H1 (cell line): Measurements from ENCODE around the gene TNFRSF11A. TPM values are rescaled to one million over a fixed set of nuclear protein-coding genes. Genes with fewer than 3 reads are reported as not detected.

Experiments used
- CTCF ChIA-PET: fragments of 300-600 bp; sonication (Branson Sonifier 250); formaldehyde crosslinking; loops from one replicate; lab custom pipeline; 2021; ENCODE audit not compliant: partially characterized antibody; lab: Charles Lee
- POLR2A ChIA-PET: fragments of 300-600 bp; sonication (Branson Sonifier 250); formaldehyde crosslinking; loops from one replicate; lab custom pipeline; 2021; ENCODE audit warnings: inconsistent platforms; ENCODE audit not compliant: partially characterized antibody; lab: Charles Lee
- DNase-seq, 2 experiments: peaks; one replicate each; pipeline versions ENCODE4 v3.0.0 to v3.0.0-alpha.2; 2010 to 2022; ENCODE audit warnings: low spot score in 2 of 2, low read depth in 1 of 2, mixed read lengths in 1 of 2
- FAIRE-seq: peaks from 2 replicates; lab custom pipeline; 2011; peaks lifted over from hg19 to GRCh38; lab: Jason Lieb, UNC
- H2AFZ ChIP-seq: 2 replicates; pipeline ENCODE4 v1.8.1; 2012; ENCODE audit warnings: low read length, inconsistent platforms
- H2AK5ac ChIP-seq: 2 replicates; pipeline ENCODE4 v1.6.1; 2013; ENCODE audit warnings: low read depth, low read length
- H2BK120ac ChIP-seq: replicated peaks from 2 replicates; pipeline ENCODE3; 2013; ENCODE audit warnings: low read depth, low read length, inconsistent platforms
- H2BK12ac ChIP-seq: 2 replicates; pipeline ENCODE4 v1.6.1; 2013; ENCODE audit warnings: low read depth, low read length
- H2BK15ac ChIP-seq: 2 replicates; pipeline ENCODE4 v1.6.1; 2013; ENCODE audit warnings: low read length
- H2BK20ac ChIP-seq: 2 replicates; pipeline ENCODE4 v1.6.1; 2013; ENCODE audit warnings: low read length
- H2BK5ac ChIP-seq: 2 replicates; pipeline ENCODE4 v1.6.1; 2013; ENCODE audit warnings: low read depth, low read length
- H3K14ac ChIP-seq: 2 replicates; pipeline ENCODE4 v1.6.1; 2013; ENCODE audit warnings: inconsistent platforms; ENCODE audit not compliant: insufficient read length
- H3K18ac ChIP-seq: 2 replicates; pipeline ENCODE4 v1.6.1; 2013; ENCODE audit warnings: low read length; ENCODE audit errors: extremely low read depth
- H3K23ac ChIP-seq: 2 replicates; pipeline ENCODE4 v1.6.1; 2013; ENCODE audit warnings: inconsistent platforms; ENCODE audit not compliant: insufficient read length
- H3K23me2 ChIP-seq: 2 replicates; pipeline ENCODE4 v1.6.1; 2013; ENCODE audit warnings: low read depth, low read length
- H3K27ac ChIP-seq: 2 replicates; pipeline ENCODE4 v1.6.1; 2011; ENCODE audit warnings: low read depth, low read length, inconsistent platforms
- H3K27me3 ChIP-seq, 4 experiments: replicated peaks in 1 of 4; 1 replicate in 1 of 4; 2 replicates in 3 of 4; pipeline versions ENCODE4 v1.6.1 to v1.8.1; 2011 to 2013; ENCODE audit warnings: low read length in 3 of 4, mild to moderate bottlenecking in 3 of 4, inconsistent platforms in 2 of 4, mixed read lengths in 2 of 4, moderate library complexity in 1 of 4; ENCODE audit not compliant: control insufficient read depth in 3 of 4, insufficient read depth in 3 of 4; ENCODE audit errors: extremely low read depth in 1 of 4
- H3K36me3 ChIP-seq, 4 experiments: 2 replicates each; pipeline versions ENCODE4 v1.6.1 to v1.8.1; 2011 to 2013; ENCODE audit warnings: mild to moderate bottlenecking in 4 of 4, low read length in 3 of 4, moderate library complexity in 2 of 4, control low read depth in 1 of 4, inconsistent platforms in 1 of 4; ENCODE audit not compliant: insufficient read depth in 4 of 4, control insufficient read depth in 2 of 4
- H3K4ac ChIP-seq: replicated peaks from 2 replicates; pipeline ENCODE3; 2013; ENCODE audit warnings: low read length, low read depth, mixed read lengths, inconsistent platforms; ENCODE audit not compliant: insufficient read length
- H3K4me1 ChIP-seq, 4 experiments: replicated peaks in 1 of 4; 1 replicate in 1 of 4; 2 replicates in 3 of 4; pipeline versions ENCODE4 v1.6.1 to v1.8.1; 2011 to 2013; ENCODE audit warnings: low read length in 3 of 4, inconsistent platforms in 2 of 4, mixed read lengths in 1 of 4; ENCODE audit not compliant: insufficient read depth in 4 of 4, control insufficient read depth in 3 of 4
- H3K4me2 ChIP-seq, 2 experiments: 2 replicates each; pipeline versions ENCODE4 v1.6.1 to v1.8.1; 2011 to 2013; ENCODE audit warnings: low read depth in 2 of 2, low read length in 2 of 2, control low read depth in 1 of 2, inconsistent platforms in 1 of 2, mild to moderate bottlenecking in 1 of 2; ENCODE audit not compliant: insufficient read depth in 1 of 2
- H3K4me3 ChIP-seq, 4 experiments: fragments of 200-600, 300-600 bp in 1 of 4; sonication (generic), shearing (Covaris generic), sonication (Bioruptor Twin) in 1 of 4; 2 replicates each; pipeline versions ENCODE4 v1.5.1 to v1.8.1; 2011 to 2016; ENCODE audit warnings: low read length in 4 of 4, low read depth in 3 of 4, control low read depth in 2 of 4, inconsistent platforms in 2 of 4, mild to moderate bottlenecking in 2 of 4, mixed read lengths in 1 of 4, moderate library complexity in 1 of 4; ENCODE audit not compliant: insufficient read depth in 2 of 4; ENCODE audit errors: extremely low read depth in 1 of 4
- H3K56ac ChIP-seq: replicated peaks from 2 replicates; pipeline ENCODE3; 2013; ENCODE audit warnings: low read depth, mild to moderate bottlenecking, mixed read lengths, low read length, inconsistent platforms; ENCODE audit not compliant: insufficient read length
- H3K79me1 ChIP-seq: 2 replicates; pipeline ENCODE4 v1.6.1; 2013; ENCODE audit warnings: low read depth, low read length, control low read depth
- H3K79me2 ChIP-seq, 2 experiments: 2 replicates each; pipeline versions ENCODE4 v1.6.1 to v1.8.1; 2012 to 2013; ENCODE audit warnings: low read length in 2 of 2, mild to moderate bottlenecking in 2 of 2, inconsistent platforms in 1 of 2; ENCODE audit not compliant: insufficient read depth in 2 of 2, control insufficient read depth in 1 of 2
- H3K9ac ChIP-seq, 4 experiments: replicated peaks in 1 of 4; 1 replicate in 1 of 4; 2 replicates in 3 of 4; pipeline versions ENCODE4 v1.6.1 to v1.8.1; 2011 to 2013; ENCODE audit warnings: low read depth in 3 of 4, low read length in 3 of 4, control low read depth in 2 of 4, mild to moderate bottlenecking in 2 of 4, moderate library complexity in 2 of 4, inconsistent platforms in 1 of 4; ENCODE audit errors: extremely low read depth in 1 of 4
- H3K9me3 ChIP-seq, 2 experiments: 2 replicates each; pipeline versions ENCODE4 v1.6.1 to v1.8.1; 2012 to 2013; ENCODE audit warnings: mild to moderate bottlenecking in 2 of 2, moderate library complexity in 2 of 2, control low read depth in 1 of 2, inconsistent platforms in 1 of 2, low read depth in 1 of 2, low read length in 1 of 2, mixed read lengths in 1 of 2; ENCODE audit not compliant: insufficient read depth in 2 of 2
- H4K20me1 ChIP-seq, 2 experiments: replicated peaks in 1 of 2; 2 replicates each; pipeline versions ENCODE3 to v1.8.1; 2011 to 2013; ENCODE audit warnings: inconsistent platforms in 2 of 2, low read length in 2 of 2, mild to moderate bottlenecking in 1 of 2; ENCODE audit not compliant: insufficient read depth in 2 of 2, control insufficient read depth in 1 of 2
- H4K5ac ChIP-seq: 2 replicates; pipeline ENCODE4 v1.6.1; 2013; ENCODE audit warnings: low read length, low read depth, mixed read lengths, inconsistent platforms; ENCODE audit not compliant: insufficient read length
- H4K8ac ChIP-seq: 2 replicates; pipeline ENCODE4 v1.8.0; 2013; ENCODE audit warnings: mild to moderate bottlenecking, moderate library complexity, low read length, inconsistent platforms; ENCODE audit not compliant: insufficient read depth; ENCODE audit errors: extremely low read depth
- H4K91ac ChIP-seq: replicated peaks from 2 replicates; pipeline ENCODE3; 2013; ENCODE audit warnings: low read length, mixed read lengths, inconsistent platforms; ENCODE audit not compliant: insufficient read length
- BACH1 ChIP-seq: IDR thresholded peaks from 2 replicates; pipeline ENCODE4 v1.6.1; 2012; ENCODE audit warnings: low read length, improper control_type of control experiment
- CBX5 ChIP-seq: fragments of 300-800, 300-1000 bp; sonication (generic); IDR thresholded peaks from 2 replicates; pipeline ENCODE4 v1.7.1; 2016; ENCODE audit warnings: antibody characterized with exemption, low read length, low read depth
- EP300 ChIP-seq, 2 experiments: IDR thresholded peaks; 1 replicate in 1 of 2; 2 replicates in 1 of 2; pipeline ENCODE4 v1.6.1; 2011 to 2012; ENCODE audit warnings: low read depth in 2 of 2, low read length in 2 of 2, mild to moderate bottlenecking in 2 of 2, borderline replicate concordance in 1 of 2, inconsistent platforms in 1 of 2, moderate library complexity in 1 of 2
- KDM1A ChIP-seq: fragments of 200-600, 300-600 bp; sonication (generic); IDR thresholded peaks from 2 replicates; pipeline ENCODE4 v1.7.1; 2016; ENCODE audit warnings: mild to moderate bottlenecking, low read length, borderline replicate concordance
- MAFK ChIP-seq: IDR thresholded peaks from 2 replicates; pipeline ENCODE4 v1.6.1; 2012; ENCODE audit warnings: low read depth, mild to moderate bottlenecking, improper control_type of control experiment, low read length
- RXRA ChIP-seq: IDR thresholded peaks from 2 replicates; pipeline ENCODE4 v1.6.1; 2011; ENCODE audit warnings: low read depth, mild to moderate bottlenecking, low read length, moderate library complexity; ENCODE audit not compliant: insufficient read depth
- SIX5 ChIP-seq: IDR thresholded peaks from 2 replicates; pipeline ENCODE4 v1.6.1; 2011; ENCODE audit warnings: mild to moderate bottlenecking, low read depth, low read length
- TCF12 ChIP-seq: IDR thresholded peaks from 2 replicates; pipeline ENCODE4 v1.6.1; 2011; ENCODE audit warnings: low read depth, mild to moderate bottlenecking, low read length
- ZNF274 ChIP-seq: IDR thresholded peaks from 2 replicates; pipeline ENCODE4 v1.7.0; 2012; ENCODE audit warnings: low read length, borderline replicate concordance; ENCODE audit errors: extremely low read depth
- WGBS, 2 experiments: shearing (Covaris generic) in 1 of 2; methylation state at CpG; one replicate each; pipeline versions ENCODE4 v1.1.6 to v1.1.7; 2013 to 2015; ENCODE audit warnings: low lambda C conversion rate in 2 of 2, mixed read lengths in 2 of 2, inconsistent platforms in 1 of 2, low coverage in 1 of 2, missing lambda C conversion rate in 1 of 2; ENCODE audit not compliant: insufficient replicate concordance in 2 of 2, insufficient coverage in 1 of 2, insufficient read length in 1 of 2; ENCODE audit errors: extremely low coverage in 1 of 2, missing lambda C conversion rate in 1 of 2; 5-methylcytosine and 5-hydroxymethylcytosine counted together
- polyA plus RNA-seq, 7 experiments: library from polyadenylated mRNA; depleted of rRNA in 3 of 7; stranded (reverse) in 5 of 7; unstranded in 2 of 7; fragments of >200 nt in 5 of 7; fragments of 200-250 nt in 2 of 7; gene quantifications; 1 replicate in 5 of 7; 2 replicates in 1 of 7; 4 replicates in 1 of 7; pipeline versions ENCODE4 v1.2.1 to v1.2.3, GENCODE V29; 2011 to 2013; ENCODE audit warnings: missing spikeins in 2 of 7, mixed read lengths in 2 of 7
- total RNA-seq: library from RNA; stranded (reverse); fragmentation: NEBNext Ultra II Directional; extraction: Animal tissue kit (Norgen Biotek cat#: 25700); gene quantifications from 2 replicates; pipeline ENCODE4 v1.2.1, GENCODE V29; 2021
- TF ChIP-seq, protein P1 (sequence below): IDR thresholded peaks from 2 replicates; pipeline ENCODE4 v1.6.1; 2012; ENCODE audit warnings: inconsistent platforms
- TF ChIP-seq, protein P2 (sequence below): IDR thresholded peaks from 2 replicates; pipeline ENCODE4 v1.6.1; 2012; ENCODE audit warnings: low read length, inconsistent platforms

The TNFRSF11A gene
- total and polyA plus RNA-seq, 2 of the 8 experiments (the other 6 are each of a cell fraction or from before 2014, with no cell fraction given): 8.7 to 10.6 TPM

DNA sequence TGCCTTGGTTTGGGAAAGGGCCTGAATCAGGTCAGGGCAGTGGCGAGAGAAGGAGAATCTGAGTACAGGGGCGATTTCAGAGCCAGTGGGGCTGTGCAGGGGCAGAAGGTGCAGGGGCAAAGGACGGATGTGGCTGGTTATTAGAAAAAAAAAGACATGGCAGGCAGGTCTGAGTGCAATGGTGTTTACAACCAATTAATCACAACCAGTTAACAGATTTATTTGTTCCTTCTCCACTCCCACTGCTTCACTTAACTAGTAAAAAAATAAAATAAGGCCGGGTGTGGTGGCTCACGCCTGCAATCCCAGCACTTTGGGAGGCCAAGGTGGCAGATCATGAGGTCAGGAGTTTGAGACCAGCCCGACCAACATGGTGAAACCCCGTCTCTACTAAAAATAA, 5.5 kb downstream of the TNFRSF11A start:
- H3K36me3 ChIP-seq: no peaks in the 10 kb centered on the region
- no peaks in the 10 kb centered on the region for H3K9me3 ChIP-seq
- DNase-seq (no peak), FAIRE-seq (no peak)
- H3K56ac ChIP-seq: no peak overlapping the region
- H3K23ac ChIP-seq: no peak overlapping the region
- no peak overlapping the region for H2BK15ac ChIP-seq
- peaks cover 0 to 18% (median 11%) of the 10 kb centered on the region in 4 experiments for H3K27me3 ChIP-seq
- peaks cover 0 to 1% of the 10 kb centered on the region in 2 experiments for H4K20me1 ChIP-seq
- no peak overlapping the region for H3K14ac ChIP-seq
- no peak overlapping the region for H4K8ac ChIP-seq
- no peak overlapping the region for H3K4me2 ChIP-seq
- peaks cover 10 to 20% (median 14%) of the 10 kb centered on the region in 4 experiments for H3K4me1 ChIP-seq
- no peak overlapping the region for H2BK120ac ChIP-seq
- H3K9ac ChIP-seq: no peak overlapping the region
- peaks cover 9% of the 10 kb centered on the region for H3K23me2 ChIP-seq
- H2AFZ ChIP-seq: no peak overlapping the region
- H2BK12ac ChIP-seq: 0 out of 2 replicates have a peak overlapping the region, but pooled peaks have one; percentile 30
- CTCF ChIA-PET: interaction anchor here (1.2 to 2.8 kb wide), 3 partner anchors 20 to 95 kb away, joined by 3 to 7 read pairs (median 3); no protein-coding TSS in a partner anchor
- peaks cover 6% of the 10 kb centered on the region; the same call in 1 of the 2 replicates for H3K79me1 ChIP-seq
- no peak overlapping the region for H2AK5ac ChIP-seq
- H2BK20ac ChIP-seq: no peak overlapping the region
- no peak overlapping the region for H2BK5ac ChIP-seq
- no peak overlapping the region for H3K27ac ChIP-seq
- H3K18ac ChIP-seq: no peak overlapping the region
- H3K79me2 ChIP-seq: peaks cover 0 to 78% of the 10 kb centered on the region in 2 experiments; a peak in 2 of 4 replicates
- H4K5ac ChIP-seq: no peak overlapping the region
- POLR2A ChIA-PET: interaction anchor here (1.2 to 2.8 kb wide), 2 partner anchors 9 to 38 kb away, joined by 3 to 13 read pairs; no protein-coding TSS in a partner anchor
- H4K91ac ChIP-seq: no peak overlapping the region
- WGBS, 2 experiments: 88% methylated on average over 7 of the region's 7 CpGs; no CpG with 5 or more reads in 1 of the 2 experiments
- H3K4ac ChIP-seq: no peak overlapping the region
- no peak overlapping the region for H3K4me3 ChIP-seq
- TF ChIP-seq ZNF274: no peak
- no peak for TF ChIP-seq TCF12
- TF ChIP-seq, protein P1, sequence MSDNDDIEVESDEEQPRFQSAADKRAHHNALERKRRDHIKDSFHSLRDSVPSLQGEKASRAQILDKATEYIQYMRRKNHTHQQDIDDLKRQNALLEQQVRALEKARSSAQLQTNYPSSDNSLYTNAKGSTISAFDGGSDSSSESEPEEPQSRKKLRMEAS: no peak
- no peak for TF ChIP-seq BACH1
- TF ChIP-seq CBX5: no peak
- TF ChIP-seq SIX5: no peak
- TF ChIP-seq KDM1A: no peak
- TF ChIP-seq, protein P2, sequence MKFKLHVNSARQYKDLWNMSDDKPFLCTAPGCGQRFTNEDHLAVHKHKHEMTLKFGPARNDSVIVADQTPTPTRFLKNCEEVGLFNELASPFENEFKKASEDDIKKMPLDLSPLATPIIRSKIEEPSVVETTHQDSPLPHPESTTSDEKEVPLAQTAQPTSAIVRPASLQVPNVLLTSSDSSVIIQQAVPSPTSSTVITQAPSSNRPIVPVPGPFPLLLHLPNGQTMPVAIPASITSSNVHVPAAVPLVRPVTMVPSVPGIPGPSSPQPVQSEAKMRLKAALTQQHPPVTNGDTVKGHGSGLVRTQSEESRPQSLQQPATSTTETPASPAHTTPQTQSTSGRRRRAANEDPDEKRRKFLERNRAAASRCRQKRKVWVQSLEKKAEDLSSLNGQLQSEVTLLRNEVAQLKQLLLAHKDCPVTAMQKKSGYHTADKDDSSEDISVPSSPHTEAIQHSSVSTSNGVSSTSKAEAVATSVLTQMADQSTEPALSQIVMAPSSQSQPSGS: no peak
- no peak for TF ChIP-seq MAFK
- TF ChIP-seq RXRA: no peak
- no peak for TF ChIP-seq EP300 (IDR thresholded peaks at IDR 0.05; ENCODE audit: borderline replicate concordance in 1 of 2, low read depth in 2 of 2, low read length in 2 of 2)
